HepG2 (cell line): ENCODE results near the gene LDLRAD2. TPM values are rescaled to one million over a fixed set of nuclear protein-coding genes. Genes with fewer than 3 reads are reported as not detected.

Experiments used
- ATAC-seq: fragments of 200-7000 bp; cut with Tn5 transposase; 3 replicates; pipeline ENCODE4 v1.9.1; 2020; ENCODE audit warnings: mild to moderate bottlenecking, moderate library complexity
- BruUV-seq: library from RNA; stranded (reverse); fragments of 400-500 nt; replicated peaks from 2 replicates; lab custom pipeline; 2021; lab: Mats Ljungman, UMichigan
- CTCF ChIA-PET: fragments of 300-600 bp; formaldehyde crosslinking; extraction: SDS; loops from one replicate; lab custom pipeline; 2021; ENCODE audit warnings: low total read pairs, inconsistent platforms, low intra/inter-chr PET ratio; lab: Yijun Ruan, JAX
- POLR2A ChIA-PET: fragments of 350-600 bp; sonication (Branson Sonifier 250); formaldehyde crosslinking; loops from one replicate; lab custom pipeline; 2020; ENCODE audit warnings: antibody characterized with exemption, inconsistent platforms; lab: Yijun Ruan, JAX
- DNase-seq: peaks from one replicate; pipeline ENCODE4 v3.0.0-alpha.2; 2015; ENCODE audit warnings: low spot score
- FAIRE-seq: peaks from 3 replicates; lab custom pipeline; 2011; peaks lifted over from hg19 to GRCh38; lab: Jason Lieb, UNC
- H2AFZ ChIP-seq: one replicate; pipeline ENCODE4 v1.6.1; 2011; ENCODE audit warnings: low read length, inconsistent platforms
- H3K27ac ChIP-seq: fragments of 300-600 bp; 3 replicates; pipeline ENCODE4 v1.8.0; 2011; ENCODE audit warnings: mixed run types, mild to moderate bottlenecking, mixed read lengths, low read length, inconsistent platforms; ENCODE audit not compliant: insufficient read depth; ENCODE audit errors: extremely low read length
- H3K27me3 ChIP-seq, 2 experiments: fragments of 200-600 bp in 1 of 2; 2 replicates in 1 of 2; 3 replicates in 1 of 2; pipeline versions ENCODE4 v1.6.0 to v1.8.0; 2011; ENCODE audit warnings: low read length in 2 of 2, mild to moderate bottlenecking in 2 of 2, moderate library complexity in 2 of 2, inconsistent platforms in 1 of 2; ENCODE audit not compliant: insufficient read depth in 2 of 2, control insufficient read depth in 1 of 2
- H3K36me3 ChIP-seq, 2 experiments: fragments of 200-600 bp in 1 of 2; replicated peaks in 1 of 2; 2 replicates in 1 of 2; 3 replicates in 1 of 2; pipeline versions ENCODE4 v1.5.1 to v1.8.0; 2011; ENCODE audit warnings: low read length in 2 of 2, inconsistent platforms in 1 of 2; ENCODE audit not compliant: insufficient read depth in 2 of 2, control insufficient read depth in 1 of 2
- H3K4me1 ChIP-seq: 2 replicates; pipeline ENCODE4 v1.5.1; 2012; ENCODE audit warnings: low read length, inconsistent platforms; ENCODE audit not compliant: insufficient read depth
- H3K4me2 ChIP-seq: 2 replicates; pipeline ENCODE4 v1.6.0; 2011; ENCODE audit warnings: low read depth, low read length, inconsistent platforms
- H3K4me3 ChIP-seq, 3 experiments: fragments of 200-600 bp in 1 of 3; sonication (generic), shearing (Covaris generic) in 1 of 3; replicated peaks in 1 of 3; 2 replicates each; pipeline ENCODE4 v1.5.1; 2011 to 2016; ENCODE audit warnings: low read length in 3 of 3, inconsistent platforms in 2 of 3, low read depth in 2 of 3, mild to moderate bottlenecking in 2 of 3, control low read depth in 1 of 3, mixed read lengths in 1 of 3; ENCODE audit not compliant: insufficient read depth in 1 of 3
- H3K79me2 ChIP-seq: one replicate; pipeline ENCODE4 v1.6.1; 2011; ENCODE audit warnings: low read length, inconsistent platforms; ENCODE audit not compliant: insufficient read depth
- H3K9ac ChIP-seq: 2 replicates; pipeline ENCODE4 v1.6.0; 2011; ENCODE audit warnings: mild to moderate bottlenecking, low read depth, low read length, inconsistent platforms; ENCODE audit not compliant: insufficient read depth
- H3K9me3 ChIP-seq: 2 replicates; pipeline ENCODE4 v1.5.1; 2012; ENCODE audit warnings: mild to moderate bottlenecking, low read length
- H4K20me1 ChIP-seq: 2 replicates; pipeline ENCODE4 v1.6.0; 2011; ENCODE audit warnings: inconsistent platforms, mild to moderate bottlenecking, low read length, moderate library complexity; ENCODE audit not compliant: insufficient read depth
- ELF1 ChIP-seq: sonication (generic); formaldehyde crosslinking; IDR thresholded peaks from 2 replicates; pipeline ENCODE4 v1.4.0; 2020; ENCODE audit warnings: missing genetic modification reagents
- FOSL2 ChIP-seq: sonication (generic); formaldehyde crosslinking; IDR thresholded peaks from 2 replicates; pipeline ENCODE4 v1.4.0; 2020; ENCODE audit warnings: missing genetic modification reagents
- SALL1 ChIP-seq: sonication (generic); formaldehyde crosslinking; IDR thresholded peaks from 2 replicates; pipeline ENCODE4 v1.8.0; 2022; ENCODE audit warnings: mild to moderate bottlenecking, missing genetic modification reagents
- STAG1 ChIP-seq: sonication (generic); formaldehyde crosslinking; IDR thresholded peaks from 2 replicates; pipeline ENCODE4 v1.4.0; 2020; ENCODE audit warnings: missing genetic modification reagents
- ZNF652 ChIP-seq: IDR thresholded peaks from 2 replicates; pipeline ENCODE4 v1.6.1; 2016; ENCODE audit warnings: low read depth, borderline replicate concordance
- ZNF670 ChIP-seq: sonication (generic); formaldehyde crosslinking; IDR thresholded peaks from 2 replicates; pipeline ENCODE4 v1.8.0; 2022; ENCODE audit warnings: mild to moderate bottlenecking, missing genetic modification reagents, borderline replicate concordance
- WGBS: methylation state at CpG from one replicate; pipeline ENCODE4 v1.1.6; 2017; ENCODE audit warnings: low lambda C conversion rate; 5-methylcytosine and 5-hydroxymethylcytosine counted together
- in situ Hi-C: cut with HindIII; loops from 2 replicates; pipeline ENCODE4 v1.10.0; 2017; ENCODE audit warnings: low pct_unique_long_range_greater_than_20kb; ENCODE audit not compliant: extremely low pct_ligation_motif_present
- intact Hi-C: fragments of 100-400 bp; cut with micrococcal nuclease; formaldehyde crosslinking; loops from one replicate; pipeline ENCODE4 v1.10.0; 2022; ENCODE audit not compliant: unreplicated experiment
- polyA plus RNA-seq, 8 experiments: library from polyadenylated mRNA; depleted of rRNA in 3 of 8; stranded (reverse) in 7 of 8; unstranded in 1 of 8; fragments of >200 nt; fragmentation: Illumina TruSeq in 4 of 8; extraction: Trizol in 4 of 8; gene quantifications; 2 replicates each; pipeline versions ENCODE4 v1.2.1 to v1.2.3, GENCODE V29; 2011 to 2016; ENCODE audit warnings: low read depth in 4 of 8, missing spikeins in 1 of 8, mixed read lengths in 1 of 8; ENCODE audit not compliant: insufficient read depth in 1 of 8
- total RNA-seq, 5 experiments: library from RNA; depleted of rRNA; stranded (reverse); fragments of >200 nt; fragmentation: Illumina TruSeq; extraction: Trizol; gene quantifications; 2 replicates each; pipeline ENCODE4 v1.2.3, GENCODE V29; 2016; ENCODE audit warnings: low read depth in 1 of 5
- TF ChIP-seq, protein P1 (sequence below), 2 experiments: IDR thresholded peaks; 2 replicates each; pipeline ENCODE4 v1.6.1; 2011 to 2012; ENCODE audit warnings: low read length in 2 of 2, borderline replicate concordance in 1 of 2, low read depth in 1 of 2, mild to moderate bottlenecking in 1 of 2, moderate library complexity in 1 of 2
- TF ChIP-seq, protein P2 (sequence below): sonication (generic); formaldehyde crosslinking; IDR thresholded peaks from 2 replicates; pipeline ENCODE4 v1.4.0; 2020; ENCODE audit warnings: mild to moderate bottlenecking, low read depth, missing genetic modification reagents
- TF ChIP-seq, protein P3 (sequence below), 2 experiments: sonication (generic) in 1 of 2; formaldehyde crosslinking in 1 of 2; IDR thresholded peaks; 2 replicates each; pipeline versions ENCODE4 v1.6.1 to v1.9.0; 2014 to 2022; ENCODE audit warnings: antibody characterized with exemption in 1 of 2, borderline replicate concordance in 1 of 2, inconsistent platforms in 1 of 2, low read depth in 1 of 2, missing genetic modification reagents in 1 of 2

The LDLRAD2 gene
- total and polyA plus RNA-seq, 2 of the 13 experiments (the other 11 are each of a cell fraction or from before 2014, with no cell fraction given): not detected

GRCh38 chr1:21865609-21865942, 53.5 kb downstream of the LDLRAD2 start (continued):
- TF ChIP-seq, protein P1, sequence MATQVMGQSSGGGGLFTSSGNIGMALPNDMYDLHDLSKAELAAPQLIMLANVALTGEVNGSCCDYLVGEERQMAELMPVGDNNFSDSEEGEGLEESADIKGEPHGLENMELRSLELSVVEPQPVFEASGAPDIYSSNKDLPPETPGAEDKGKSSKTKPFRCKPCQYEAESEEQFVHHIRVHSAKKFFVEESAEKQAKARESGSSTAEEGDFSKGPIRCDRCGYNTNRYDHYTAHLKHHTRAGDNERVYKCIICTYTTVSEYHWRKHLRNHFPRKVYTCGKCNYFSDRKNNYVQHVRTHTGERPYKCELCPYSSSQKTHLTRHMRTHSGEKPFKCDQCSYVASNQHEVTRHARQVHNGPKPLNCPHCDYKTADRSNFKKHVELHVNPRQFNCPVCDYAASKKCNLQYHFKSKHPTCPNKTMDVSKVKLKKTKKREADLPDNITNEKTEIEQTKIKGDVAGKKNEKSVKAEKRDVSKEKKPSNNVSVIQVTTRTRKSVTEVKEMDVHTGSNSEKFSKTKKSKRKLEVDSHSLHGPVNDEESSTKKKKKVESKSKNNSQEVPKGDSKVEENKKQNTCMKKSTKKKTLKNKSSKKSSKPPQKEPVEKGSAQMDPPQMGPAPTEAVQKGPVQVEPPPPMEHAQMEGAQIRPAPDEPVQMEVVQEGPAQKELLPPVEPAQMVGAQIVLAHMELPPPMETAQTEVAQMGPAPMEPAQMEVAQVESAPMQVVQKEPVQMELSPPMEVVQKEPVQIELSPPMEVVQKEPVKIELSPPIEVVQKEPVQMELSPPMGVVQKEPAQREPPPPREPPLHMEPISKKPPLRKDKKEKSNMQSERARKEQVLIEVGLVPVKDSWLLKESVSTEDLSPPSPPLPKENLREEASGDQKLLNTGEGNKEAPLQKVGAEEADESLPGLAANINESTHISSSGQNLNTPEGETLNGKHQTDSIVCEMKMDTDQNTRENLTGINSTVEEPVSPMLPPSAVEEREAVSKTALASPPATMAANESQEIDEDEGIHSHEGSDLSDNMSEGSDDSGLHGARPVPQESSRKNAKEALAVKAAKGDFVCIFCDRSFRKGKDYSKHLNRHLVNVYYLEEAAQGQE (IDR thresholded peaks at IDR 0.05; ENCODE audit: borderline replicate concordance in 1 of 2, low read depth in 1 of 2, low read length in 2 of 2): no peak
- TF ChIP-seq, protein P2, sequence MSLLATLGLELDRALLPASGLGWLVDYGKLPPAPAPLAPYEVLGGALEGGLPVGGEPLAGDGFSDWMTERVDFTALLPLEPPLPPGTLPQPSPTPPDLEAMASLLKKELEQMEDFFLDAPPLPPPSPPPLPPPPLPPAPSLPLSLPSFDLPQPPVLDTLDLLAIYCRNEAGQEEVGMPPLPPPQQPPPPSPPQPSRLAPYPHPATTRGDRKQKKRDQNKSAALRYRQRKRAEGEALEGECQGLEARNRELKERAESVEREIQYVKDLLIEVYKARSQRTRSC (CRISPR knock-in tag): no peak
- TF ChIP-seq FOSL2 (CRISPR knock-in tag) (no peak), SALL1 (CRISPR knock-in tag) (no peak), ZNF670 (CRISPR knock-in tag) (no peak)
- TF ChIP-seq, all 625 proteins: peak for 0

- ChIA-PET POLR2A (no interaction called here), CTCF (no interaction called here)
- Histone ChIP-seq H4K20me1 (no peaks in the 10 kb centered on the region; the same call in 1 of the 2 replicates), H3K4me2 (no peak overlapping the region), H2AFZ (no peak overlapping the region), H3K9me3 (no peaks in the 10 kb centered on the region), H3K9ac (no peak overlapping the region), H3K36me3 (peaks cover 8 to 27% of the 10 kb centered on the region in 2 experiments; a peak in 3 of 5 replicates), H3K79me2 (no peaks in the 10 kb centered on the region), H3K4me3 (no peak overlapping the region), H3K27ac (no peak overlapping the region), H3K4me1 (peaks cover 45% of the 10 kb centered on the region), H3K27me3 (no peaks in the 10 kb centered on the region)
- WGBS: 47% methylated on average over 8 of the region's 11 CpGs
- ATAC-seq: peak; percentile 45
- in situ Hi-C loops (no loop called here), intact Hi-C loops (no loop called here)
- BruUV-seq: no TSS peak
- peak; percentile 60 for FAIRE-seq
- peak; percentile 48 for DNase-seq
- TF ChIP-seq ZNF652 (CRISPR knock-in tag) (no peak), ELF1 (CRISPR knock-in tag) (no peak), STAG1 (CRISPR knock-in tag) (peak; percentile 15; the same call in 1 of the 2 replicates)
- TF ChIP-seq, protein P3, sequence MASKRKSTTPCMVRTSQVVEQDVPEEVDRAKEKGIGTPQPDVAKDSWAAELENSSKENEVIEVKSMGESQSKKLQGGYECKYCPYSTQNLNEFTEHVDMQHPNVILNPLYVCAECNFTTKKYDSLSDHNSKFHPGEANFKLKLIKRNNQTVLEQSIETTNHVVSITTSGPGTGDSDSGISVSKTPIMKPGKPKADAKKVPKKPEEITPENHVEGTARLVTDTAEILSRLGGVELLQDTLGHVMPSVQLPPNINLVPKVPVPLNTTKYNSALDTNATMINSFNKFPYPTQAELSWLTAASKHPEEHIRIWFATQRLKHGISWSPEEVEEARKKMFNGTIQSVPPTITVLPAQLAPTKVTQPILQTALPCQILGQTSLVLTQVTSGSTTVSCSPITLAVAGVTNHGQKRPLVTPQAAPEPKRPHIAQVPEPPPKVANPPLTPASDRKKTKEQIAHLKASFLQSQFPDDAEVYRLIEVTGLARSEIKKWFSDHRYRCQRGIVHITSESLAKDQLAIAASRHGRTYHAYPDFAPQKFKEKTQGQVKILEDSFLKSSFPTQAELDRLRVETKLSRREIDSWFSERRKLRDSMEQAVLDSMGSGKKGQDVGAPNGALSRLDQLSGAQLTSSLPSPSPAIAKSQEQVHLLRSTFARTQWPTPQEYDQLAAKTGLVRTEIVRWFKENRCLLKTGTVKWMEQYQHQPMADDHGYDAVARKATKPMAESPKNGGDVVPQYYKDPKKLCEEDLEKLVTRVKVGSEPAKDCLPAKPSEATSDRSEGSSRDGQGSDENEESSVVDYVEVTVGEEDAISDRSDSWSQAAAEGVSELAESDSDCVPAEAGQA (IDR thresholded peaks at IDR 0.05; ENCODE audit: low read depth): no peak
- TF ChIP-seq, protein P3 (CRISPR knock-in tag; IDR thresholded peaks at IDR 0.05; ENCODE audit: borderline replicate concordance): no peak
These were observed 54.1 kb downstream of the LDLRAD2 start for GRCh38 chr1:21865943-21866706.
